Tibial artery (tissue), 4 donors: ENCODE data around the gene MYO3B.

Experiments
- DNase-seq, 2 donors: peaks; one replicate each; pipeline ENCODE4 v3.0.0-alpha.2; 2019
- H3K27ac ChIP-seq, 2 donors: fragments of 200-600 bp; sonication (generic) in 1 of 2; 1 replicate in 1 of 2; 2 replicates in 1 of 2; pipeline ENCODE4 v1.5.1; 2018 to 2019; ENCODE audit warnings: mild to moderate bottlenecking in 1 of 2
- H3K27me3 ChIP-seq, 2 donors: fragments of 200-600 bp; sonication (generic) in 1 of 2; one replicate each; pipeline versions ENCODE4 v1.5.1 to v1.6.0; 2016 to 2019
- H3K36me3 ChIP-seq, 3 donors: fragments of 200-600 bp; sonication (generic) in 2 of 3; one replicate each; pipeline ENCODE4 v1.5.1; 2016 to 2019; ENCODE audit warnings: mild to moderate bottlenecking in 2 of 3
- H3K4me1 ChIP-seq, 4 donors: fragments of 200-600 bp; sonication (generic) in 2 of 4; 1 replicate in 3 of 4; 2 replicates in 1 of 4; pipeline ENCODE4 v1.5.1; 2016 to 2019
- H3K4me3 ChIP-seq, 2 donors: fragments of 200-600 bp; sonication (generic) in 1 of 2; 1 replicate in 1 of 2; 2 replicates in 1 of 2; pipeline ENCODE4 v1.5.1; 2018 to 2019; ENCODE audit warnings: mild to moderate bottlenecking in 2 of 2
- H3K9me3 ChIP-seq, 3 donors: fragments of 200-600 bp; sonication (generic) in 1 of 3; one replicate each; pipeline ENCODE4 v1.5.1; 2016 to 2019
- intact Hi-C: fragments of 100-400 bp; cut with DNase I; formaldehyde crosslinking; loops from one replicate; pipeline ENCODE4 v1.15.0; 2023; ENCODE audit warnings: low total_unique reads
- TF ChIP-seq, protein P1 (sequence below), 2 experiments: fragments of 200-600 bp in 1 of 2; fragments of 450-650 bp in 1 of 2; IDR thresholded peaks; one replicate each; pipeline ENCODE4 v1.5.1; 2017 to 2019; ENCODE audit warnings: antibody characterized with exemption in 2 of 2, mild to moderate bottlenecking in 1 of 2, moderate library complexity in 1 of 2

Gene MYO3B

DNA sequence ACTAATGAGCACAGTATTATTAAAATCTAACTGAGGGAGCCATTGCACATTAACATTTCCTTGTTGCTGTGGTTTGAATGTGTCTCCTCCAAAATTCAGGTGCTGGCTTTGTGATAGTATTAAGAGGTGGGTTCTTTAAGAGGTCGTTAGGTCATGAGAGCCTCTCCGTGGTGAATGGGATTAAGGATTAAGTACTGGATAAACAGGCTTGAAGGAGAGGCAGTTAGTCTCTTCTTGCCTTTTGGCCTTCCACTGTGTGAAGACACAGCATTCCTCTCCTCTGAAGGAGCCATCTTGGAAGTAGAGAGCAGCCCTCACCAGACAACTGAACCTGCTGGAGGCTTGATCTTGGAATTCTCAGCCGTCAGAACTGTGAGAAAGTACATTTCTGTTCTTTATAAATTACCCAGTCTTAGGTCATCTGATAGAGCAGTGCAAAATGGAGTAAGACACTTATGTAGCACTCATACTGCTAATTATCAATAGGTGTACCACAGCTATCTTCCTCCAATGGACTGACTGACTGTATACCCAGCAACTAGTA, 182.7 kb downstream of the MYO3B start:
- no peaks in the 10 kb centered on the region for H3K27me3 ChIP-seq
- H3K36me3 ChIP-seq: no peaks in the 10 kb centered on the region
- no peaks in the 10 kb centered on the region for H3K4me1 ChIP-seq
- H3K27ac ChIP-seq: no peak overlapping the region
- TF ChIP-seq, protein P1, sequence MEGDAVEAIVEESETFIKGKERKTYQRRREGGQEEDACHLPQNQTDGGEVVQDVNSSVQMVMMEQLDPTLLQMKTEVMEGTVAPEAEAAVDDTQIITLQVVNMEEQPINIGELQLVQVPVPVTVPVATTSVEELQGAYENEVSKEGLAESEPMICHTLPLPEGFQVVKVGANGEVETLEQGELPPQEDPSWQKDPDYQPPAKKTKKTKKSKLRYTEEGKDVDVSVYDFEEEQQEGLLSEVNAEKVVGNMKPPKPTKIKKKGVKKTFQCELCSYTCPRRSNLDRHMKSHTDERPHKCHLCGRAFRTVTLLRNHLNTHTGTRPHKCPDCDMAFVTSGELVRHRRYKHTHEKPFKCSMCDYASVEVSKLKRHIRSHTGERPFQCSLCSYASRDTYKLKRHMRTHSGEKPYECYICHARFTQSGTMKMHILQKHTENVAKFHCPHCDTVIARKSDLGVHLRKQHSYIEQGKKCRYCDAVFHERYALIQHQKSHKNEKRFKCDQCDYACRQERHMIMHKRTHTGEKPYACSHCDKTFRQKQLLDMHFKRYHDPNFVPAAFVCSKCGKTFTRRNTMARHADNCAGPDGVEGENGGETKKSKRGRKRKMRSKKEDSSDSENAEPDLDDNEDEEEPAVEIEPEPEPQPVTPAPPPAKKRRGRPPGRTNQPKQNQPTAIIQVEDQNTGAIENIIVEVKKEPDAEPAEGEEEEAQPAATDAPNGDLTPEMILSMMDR (IDR thresholded peaks at IDR 0.05): no peak
- H3K9me3 ChIP-seq: no peaks in the 10 kb centered on the region
- DNase-seq: no peak
- intact Hi-C loops: loop anchor here (5.0 kb wide), 1 partner anchor 457 kb away; the partner anchor contains the start of gene GAD1
- no peak overlapping the region for H3K4me3 ChIP-seq

DNA sequence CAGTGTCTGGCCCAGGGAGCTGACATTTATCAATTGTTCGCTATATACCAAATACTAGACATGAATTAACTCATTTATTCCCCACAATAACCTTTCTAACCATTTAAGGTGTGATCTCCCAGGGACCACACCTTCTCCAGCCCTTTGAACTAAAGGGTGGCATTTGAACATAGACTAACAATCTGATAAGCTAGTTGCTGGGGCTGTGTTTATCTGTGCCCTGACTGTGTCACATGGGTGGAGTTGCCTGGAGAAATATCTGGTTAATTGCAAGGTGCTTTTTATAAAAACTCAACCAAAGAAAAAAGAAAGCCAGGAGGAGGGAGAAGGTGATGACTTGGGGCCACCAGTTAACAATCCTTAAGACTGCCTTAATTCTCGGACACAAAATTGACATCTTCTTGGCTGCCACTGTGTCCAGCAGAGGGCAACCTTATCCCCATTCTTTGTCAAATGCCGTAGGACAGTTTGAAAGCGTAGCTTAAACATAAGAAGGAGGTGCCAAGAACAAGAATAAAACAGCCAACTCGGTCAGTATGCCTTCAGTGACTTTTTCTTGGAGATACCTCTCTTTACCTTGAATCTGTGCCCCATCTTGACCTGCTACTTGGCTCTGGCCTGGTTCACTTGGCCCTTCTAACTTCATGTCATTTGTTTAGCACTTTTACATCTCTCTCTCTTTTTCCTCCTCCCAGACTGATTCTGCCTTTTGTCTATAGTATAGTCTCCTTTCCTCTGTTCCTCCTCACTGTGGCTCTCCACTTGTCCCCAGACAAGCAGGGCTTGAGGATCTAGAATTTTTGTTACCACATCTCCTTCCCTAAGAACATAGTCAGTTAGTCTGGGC, 183.4 kb downstream of the MYO3B start:
- no peaks in the 10 kb centered on the region for H3K4me1 ChIP-seq
- no peaks in the 10 kb centered on the region for H3K9me3 ChIP-seq
- H3K4me3 ChIP-seq: no peak overlapping the region
- TF ChIP-seq, protein P1 (IDR thresholded peaks at IDR 0.05): peak; percentile 47 to 52
- no peak overlapping the region for H3K27ac ChIP-seq
- no peak for DNase-seq
- no peaks in the 10 kb centered on the region for H3K36me3 ChIP-seq
- intact Hi-C loops: loop anchor here (5.0 kb wide), 1 partner anchor 456 kb away; the partner anchor contains the start of gene GAD1
- peaks cover 0 to 1% of the 10 kb centered on the region in 2 donors for H3K27me3 ChIP-seq

DNA sequence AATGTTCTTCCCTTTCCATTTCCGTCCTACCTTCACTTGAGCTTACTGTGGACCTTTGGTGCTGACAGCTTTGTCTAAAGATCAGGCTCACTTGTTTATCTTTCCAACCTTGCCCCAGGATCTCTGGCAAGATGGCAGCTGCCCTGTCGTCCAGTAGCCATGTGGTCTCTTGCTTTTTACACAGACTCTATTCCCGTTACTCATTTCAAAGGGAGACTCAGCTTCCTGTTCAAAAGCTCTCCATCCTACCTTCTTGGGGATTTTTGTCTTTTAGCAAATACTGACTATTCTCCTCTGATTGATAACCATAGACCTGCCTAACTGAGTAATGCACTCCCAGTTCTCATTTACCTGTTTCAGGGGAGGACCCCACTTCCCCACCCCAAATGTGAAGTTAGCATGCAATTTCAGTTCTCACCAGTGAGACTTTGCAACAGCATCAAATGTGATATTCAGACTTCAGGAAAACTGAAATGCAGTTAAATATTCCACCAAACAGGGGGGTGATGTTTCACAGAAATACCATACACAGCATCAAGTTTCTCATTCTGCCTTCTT, 184.4 kb downstream of the MYO3B start:
- no peaks in the 10 kb centered on the region for H3K4me1 ChIP-seq
- DNase-seq: no peak
- peaks cover 0 to 2% of the 10 kb centered on the region in 2 donors for H3K27me3 ChIP-seq
- no peak overlapping the region for H3K4me3 ChIP-seq
- no peaks in the 10 kb centered on the region for H3K36me3 ChIP-seq
- TF ChIP-seq, protein P1 (IDR thresholded peaks at IDR 0.05): no peak
- H3K9me3 ChIP-seq: no peaks in the 10 kb centered on the region
- intact Hi-C loops: loop anchor here (5.0 kb wide), 1 partner anchor 455 kb away; the partner anchor contains the start of gene GAD1
- no peak overlapping the region for H3K27ac ChIP-seq

DNA sequence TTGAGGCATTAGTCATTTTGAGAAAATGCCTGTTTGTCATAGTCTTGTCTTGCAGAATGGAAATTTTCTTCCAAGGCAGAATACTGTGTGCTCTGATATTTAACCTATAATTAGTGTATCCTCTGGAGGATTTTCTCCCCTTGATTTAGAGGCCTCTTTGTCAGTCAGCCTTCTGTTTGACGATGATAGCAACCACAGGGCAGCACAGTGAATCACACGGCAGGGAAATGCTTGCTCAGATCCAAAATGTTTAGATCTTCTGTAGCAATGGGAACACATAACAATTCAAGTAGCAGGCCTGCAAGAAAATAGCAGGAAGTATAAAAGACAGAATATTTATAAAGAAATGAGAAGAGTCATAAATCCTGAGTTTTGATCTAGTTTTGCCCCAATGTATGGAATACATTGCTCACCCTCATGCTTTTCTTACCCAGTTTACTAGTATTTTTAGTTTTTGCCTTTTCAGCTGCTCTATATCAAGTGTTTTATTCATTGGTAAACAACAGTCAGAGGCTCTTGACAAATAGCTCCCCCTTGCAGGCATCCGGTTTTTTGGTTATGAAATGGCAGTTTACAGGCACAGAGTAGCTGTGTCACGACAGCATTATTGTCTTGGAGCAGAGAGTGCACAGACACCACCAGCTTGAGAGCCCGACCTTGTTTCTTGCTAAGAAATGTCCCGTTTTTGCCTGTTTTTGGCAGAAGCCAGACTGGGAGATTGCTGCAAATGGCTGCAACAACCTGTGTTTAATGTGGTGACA, 185.1 kb downstream of the MYO3B start:
- H3K9me3 ChIP-seq: no peaks in the 10 kb centered on the region
- H3K36me3 ChIP-seq: no peaks in the 10 kb centered on the region
- DNase-seq: no peak
- intact Hi-C loops: loop anchor here (5.0 kb wide), 1 partner anchor 454 kb away; the partner anchor contains the start of gene GAD1
- TF ChIP-seq, protein P1 (IDR thresholded peaks at IDR 0.05): no peak
- H3K4me3 ChIP-seq: no peak overlapping the region
- H3K4me1 ChIP-seq: no peaks in the 10 kb centered on the region
- H3K27me3 ChIP-seq: peaks cover 0 to 2% of the 10 kb centered on the region in 2 donors
- no peak overlapping the region for H3K27ac ChIP-seq

DNA sequence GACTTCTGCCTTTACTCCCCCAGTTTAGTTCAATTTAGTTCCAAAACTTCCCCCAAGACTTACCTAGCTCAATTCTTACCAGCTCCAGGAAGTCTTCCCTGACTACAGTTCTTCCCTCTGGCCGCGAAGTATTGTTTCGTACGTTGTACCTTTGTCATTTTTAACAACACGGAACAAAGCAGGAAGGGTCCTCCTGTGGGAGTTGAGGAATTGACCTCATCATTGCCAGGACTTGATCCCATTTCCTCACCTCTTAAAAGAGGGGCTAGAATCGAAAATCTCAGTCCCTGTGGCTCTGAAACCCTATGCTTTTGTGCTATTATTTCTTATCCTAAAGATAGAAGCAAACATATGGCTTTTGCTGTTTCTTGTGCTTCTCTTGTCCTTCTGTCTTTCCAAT, 187.1 kb downstream of the MYO3B start:
- DNase-seq: no peak
- H3K4me3 ChIP-seq: no peak overlapping the region
- H3K27me3 ChIP-seq: peaks cover 0 to 9% of the 10 kb centered on the region in 2 donors
- intact Hi-C loops: no loop called here
- no peaks in the 10 kb centered on the region for H3K9me3 ChIP-seq
- no peak overlapping the region for H3K27ac ChIP-seq
- H3K36me3 ChIP-seq: no peaks in the 10 kb centered on the region
- TF ChIP-seq, protein P1 (IDR thresholded peaks at IDR 0.05): no peak
- H3K4me1 ChIP-seq: no peaks in the 10 kb centered on the region
